ENCODE data around the gene SLC30A9.

The SLC30A9 gene

GRCh38 chr4:42132099-42132498 is 141.8 kb downstream of the SLC30A9 start:
- no peak for TF ChIP-seq CTCF (IDR thresholded peaks at IDR 0.05; ENCODE audit: low read depth, low read length)
- no peak for DNase-seq (ENCODE audit: extremely low read depth, low read depth)

DNA sequence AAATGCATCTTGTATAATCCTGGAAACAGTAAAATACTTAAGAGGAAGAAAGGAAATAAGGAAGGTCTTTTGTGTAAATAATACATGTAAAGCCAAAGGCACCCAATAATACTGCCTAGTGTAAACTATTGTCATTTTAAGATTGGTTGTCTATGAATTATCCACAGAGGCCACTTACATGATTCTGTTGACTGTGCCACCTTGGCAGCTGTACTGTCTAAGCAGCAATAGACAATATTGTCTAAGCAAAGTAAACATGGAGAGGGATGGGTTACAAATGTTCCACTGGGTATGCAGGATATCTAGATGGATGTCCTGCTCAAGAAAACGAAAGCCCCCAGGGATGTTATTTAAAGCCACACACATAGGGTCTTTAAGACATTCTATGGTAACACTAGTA is 142.7 kb downstream of the SLC30A9 start:
- no peak for TF ChIP-seq CTCF (IDR thresholded peaks at IDR 0.05; ENCODE audit: low read depth, low read length)
- DNase-seq (ENCODE audit: extremely low read depth, low read depth), result no peak

GRCh38 chr4:42136371-42136770 is 146.0 kb downstream of the SLC30A9 start:
- TF ChIP-seq CTCF (IDR thresholded peaks at IDR 0.05; ENCODE audit: low read depth, low read length), result no peak
- DNase-seq (ENCODE audit: extremely low read depth, low read depth), result no peak
